Natural killer cell (primary cell): ENCODE data around the gene ADCY9. TPM values are rescaled to one million over a fixed set of nuclear protein-coding genes. Genes with fewer than 3 reads are reported as not detected.

ENCODE experiments used
- ATAC-seq, 3 donors: fragments of 150-1000 bp in 2 of 3; fragments of 200-7000 bp in 1 of 3; cut with Tn5 transposase; 1 replicate in 1 of 3; 2 replicates in 2 of 3; pipeline ENCODE4 v1.10.0; 2021; ENCODE audit warnings: mild to moderate bottlenecking in 2 of 3, moderate library complexity in 2 of 3
- DNase-seq, 2 donors: peaks; one replicate each; pipeline versions ENCODE4 v3.0.0 to v3.0.0-alpha.2; 2013 to 2021; ENCODE audit warnings: mixed read lengths in 1 of 2
- H3K27ac ChIP-seq: one replicate; pipeline ENCODE4 v1.5.1; 2013; ENCODE audit warnings: mild to moderate bottlenecking, low read length
- H3K27me3 ChIP-seq: one replicate; pipeline ENCODE4 v1.6.1; 2013; ENCODE audit warnings: low read length; ENCODE audit not compliant: control insufficient read depth, insufficient read depth
- H3K36me3 ChIP-seq: one replicate; pipeline ENCODE4 v1.6.1; 2013; ENCODE audit warnings: low read length; ENCODE audit not compliant: control insufficient read depth, insufficient read depth
- H3K4me1 ChIP-seq: one replicate; pipeline ENCODE4 v1.6.1; 2013; ENCODE audit warnings: low read length; ENCODE audit not compliant: control insufficient read depth, insufficient read depth
- H3K4me3 ChIP-seq: one replicate; pipeline ENCODE4 v1.5.1; 2013; ENCODE audit warnings: low read length
- H3K9me3 ChIP-seq: one replicate; pipeline ENCODE4 v1.6.1; 2013; ENCODE audit warnings: low read length; ENCODE audit not compliant: control insufficient read depth, insufficient read depth
- H3K27ac Mint-ChIP-seq, 2 donors: one replicate each; pipeline ENCODE4 v1.8.0; 2022; ENCODE audit warnings: mild to moderate bottlenecking in 2 of 2, mixed read lengths in 2 of 2, moderate library complexity in 1 of 2
- H3K27me3 Mint-ChIP-seq, 2 donors: one replicate each; pipeline ENCODE4 v1.8.0; 2022; ENCODE audit warnings: low read depth in 2 of 2, mixed read lengths in 2 of 2
- H3K36me3 Mint-ChIP-seq: one replicate; pipeline ENCODE4 v1.8.0; 2022; ENCODE audit warnings: mixed read lengths
- H3K4me1 Mint-ChIP-seq, 2 donors: one replicate each; pipeline ENCODE4 v1.8.0; 2022; ENCODE audit warnings: mixed read lengths in 2 of 2
- H3K4me3 Mint-ChIP-seq: one replicate; pipeline ENCODE4 v1.8.0; 2022; ENCODE audit warnings: mild to moderate bottlenecking, moderate library complexity, mixed read lengths
- H3K9me3 Mint-ChIP-seq, 2 donors: one replicate each; pipeline ENCODE4 v1.8.0; 2022; ENCODE audit warnings: mixed read lengths in 2 of 2
- CTCF ChIP-seq: fragments of 200-600 bp; IDR thresholded peaks from one replicate; pipeline ENCODE4 v1.8.0; 2022; ENCODE audit warnings: antibody characterized with exemption
- WGBS: methylation state at CpG from one replicate; pipeline ENCODE4 v1.1.7; 2013; ENCODE audit warnings: missing lambda C conversion rate; ENCODE audit not compliant: insufficient coverage; 5-methylcytosine and 5-hydroxymethylcytosine counted together
- intact Hi-C: fragments of 100-400 bp; cut with micrococcal nuclease; formaldehyde crosslinking; loops from one replicate; pipeline ENCODE4 v1.14.2; 2022
- total RNA-seq, 4 donors: library from RNA; stranded (reverse); fragments of 120-200 nt in 1 of 4; gene quantifications; one replicate each; pipeline versions ENCODE4 v1.2.3 to v1.2.4, GENCODE V29; 2013 to 2022

Gene ADCY9
- total RNA-seq, 3 donors from 2014 or later (not counting 1 experiment from before 2014, with no cell fraction given) = 28.0 to 52.4 (median 38.3) TPM

GRCh38 chr16:4110680-4111079 lies 5.6 kb downstream of the ADCY9 start:
- no peaks in the 10 kb centered on the region for H3K9me3 ChIP-seq
- H3K36me3 ChIP-seq = peaks cover under 1% of the 10 kb centered on the region
- no peak overlapping the region for H3K4me3 ChIP-seq
- H3K4me1 Mint-ChIP-seq = peaks cover 73 to 91% of the 10 kb centered on the region in 2 donors
- H3K9me3 Mint-ChIP-seq = no peaks in the 10 kb centered on the region
- H3K36me3 Mint-ChIP-seq = no peaks in the 10 kb centered on the region
- peak overlapping the region; percentile 69 to 77 for H3K27ac Mint-ChIP-seq
- DNase-seq = no peak
- no peak overlapping the region for H3K4me3 Mint-ChIP-seq
- ATAC-seq = no peak
- TF ChIP-seq CTCF = no peak
- 95% methylated on average over 13 of the region's 14 CpGs for WGBS
- intact Hi-C loops = loop anchor here (10.0 kb wide), 1 partner anchor 46 kb away; no protein-coding TSS in a partner anchor
- H3K27ac ChIP-seq = no peak overlapping the region
- peaks cover 38% of the 10 kb centered on the region for H3K4me1 ChIP-seq
- no peaks in the 10 kb centered on the region for H3K27me3 ChIP-seq
- H3K27me3 Mint-ChIP-seq = no peaks in the 10 kb centered on the region

- WGBS = 95% methylated on average over 13 of the region's 13 CpGs
- intact Hi-C loops = loop anchor here (10.0 kb wide), 1 partner anchor 45 kb away; no protein-coding TSS in a partner anchor
- no peaks in the 10 kb centered on the region for H3K27me3 Mint-ChIP-seq
Observed at GRCh38 chr16:4110065-4110464, 6.2 kb downstream of the ADCY9 start.

GRCh38 chr16:4109250-4109736 lies 6.9 kb downstream of the ADCY9 start:
- Mint-ChIP-seq H3K27ac (peak overlapping the region; percentile 60 to 74), H3K36me3 (no peaks in the 10 kb centered on the region), H3K27me3 (no peaks in the 10 kb centered on the region), H3K4me3 (peak overlapping the region; percentile 8), H3K4me1 (peaks cover 76 to 84% of the 10 kb centered on the region in 2 donors), H3K9me3 (no peaks in the 10 kb centered on the region)
- ATAC-seq (no peak), DNase-seq (no peak)
- H3K9me3 ChIP-seq = no peaks in the 10 kb centered on the region
- no peak for TF ChIP-seq CTCF
- 91% methylated on average over 11 of the region's 11 CpGs for WGBS
- H3K4me1 ChIP-seq = peaks cover 26% of the 10 kb centered on the region
- no peaks in the 10 kb centered on the region for H3K27me3 ChIP-seq
- H3K36me3 ChIP-seq = peaks cover 2% of the 10 kb centered on the region
- intact Hi-C loops = no loop called here
- H3K27ac ChIP-seq = no peak overlapping the region
- H3K4me3 ChIP-seq = no peak overlapping the region

More at GRCh38 chr16:4110065-4110464, 6.2 kb downstream of the ADCY9 start:
- peak overlapping the region; percentile 60 to 74 for H3K27ac Mint-ChIP-seq
- DNase-seq = no peak
- Histone ChIP-seq H3K36me3 (peaks cover 2% of the 10 kb centered on the region), H3K4me3 (no peak overlapping the region), H3K4me1 (peaks cover 34% of the 10 kb centered on the region), H3K27me3 (no peaks in the 10 kb centered on the region), H3K9me3 (no peaks in the 10 kb centered on the region), H3K27ac (no peak overlapping the region)
- H3K36me3 Mint-ChIP-seq = no peaks in the 10 kb centered on the region
- no peak for TF ChIP-seq CTCF
- H3K9me3 Mint-ChIP-seq = no peaks in the 10 kb centered on the region
- peaks cover 77 to 92% of the 10 kb centered on the region in 2 donors for H3K4me1 Mint-ChIP-seq
- no peak overlapping the region for H3K4me3 Mint-ChIP-seq
- ATAC-seq = no peak

- Mint-ChIP-seq H3K36me3 (no peaks in the 10 kb centered on the region), H3K9me3 (no peaks in the 10 kb centered on the region), H3K4me3 (no peak overlapping the region), H3K27me3 (no peaks in the 10 kb centered on the region), H3K27ac (peak overlapping the region; percentile 2 to 32), H3K4me1 (peaks cover 52 to 62% of the 10 kb centered on the region in 2 donors)
- intact Hi-C loops = no loop called here
- peaks cover 6% of the 10 kb centered on the region for H3K4me1 ChIP-seq
- H3K36me3 ChIP-seq = peaks cover 5% of the 10 kb centered on the region
- no peak overlapping the region for H3K27ac ChIP-seq
- ATAC-seq (no peak), DNase-seq (no peak)
- H3K9me3 ChIP-seq = no peaks in the 10 kb centered on the region
- H3K27me3 ChIP-seq = no peaks in the 10 kb centered on the region
- WGBS = 93% methylated on average over 1 of the region's 4 CpGs
- no peak for TF ChIP-seq CTCF
- no peak overlapping the region for H3K4me3 ChIP-seq
Observed at GRCh38 chr16:4106516-4106915, 9.7 kb downstream of the ADCY9 start.
